ENCODE data around the gene GPSM1.

The GPSM1 gene

GRCh38 chr9:136365775-136366222 is 38.5 kb downstream of the GPSM1 start:
- no peak for TF ChIP-seq CTCF (IDR thresholded peaks at IDR 0.05; ENCODE audit: insufficient read depth, low read length, poor library complexity, severe bottlenecking)
- DNase-seq (ENCODE audit: extremely low read depth, insufficient read length): no peak
- H3K36me3 ChIP-seq (ENCODE audit: control insufficient read depth, insufficient read depth, low read length): no peaks in the 10 kb centered on the region; the same call in 1 of the 2 replicates

DNA sequence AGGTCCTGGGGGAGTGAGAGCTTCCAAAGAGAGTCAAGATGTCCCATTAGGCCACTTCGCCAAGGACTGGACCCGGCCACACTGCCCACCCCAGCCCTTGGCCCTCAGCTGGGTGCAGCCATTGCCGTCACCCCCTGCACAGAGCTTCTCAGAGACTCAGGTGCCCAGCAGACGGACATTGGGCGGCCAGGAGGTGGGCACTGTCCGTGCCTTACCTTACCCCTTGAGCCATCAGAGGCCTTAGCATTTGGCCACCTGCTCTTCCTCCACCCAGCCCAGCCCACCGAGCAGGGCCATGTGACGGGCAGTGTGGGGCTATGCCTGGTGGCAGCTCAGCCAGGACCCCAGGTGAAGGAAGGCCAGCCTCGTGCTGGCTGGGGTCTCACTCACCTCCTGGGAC is 39.5 kb downstream of the GPSM1 start:
- no peaks in the 10 kb centered on the region for H3K27me3 ChIP-seq (replicated peaks; ENCODE audit: control insufficient read depth, insufficient read depth, low read length)
- DNase-seq (ENCODE audit: extremely low read depth, insufficient read length): no peak
- H3K36me3 ChIP-seq (ENCODE audit: control insufficient read depth, insufficient read depth, low read length): no peaks in the 10 kb centered on the region; the same call in 1 of the 2 replicates
- no peak for TF ChIP-seq CTCF (IDR thresholded peaks at IDR 0.05; ENCODE audit: insufficient read depth, low read length, poor library complexity, severe bottlenecking)
- H3K4me3 ChIP-seq (replicated peaks; ENCODE audit: low read depth, low read length): no peak overlapping the region

More at GRCh38 chr9:136365775-136366222, 38.5 kb downstream of the GPSM1 start:
- no peak overlapping the region for H3K4me3 ChIP-seq (replicated peaks; ENCODE audit: low read depth, low read length)
- no peaks in the 10 kb centered on the region for H3K27me3 ChIP-seq (replicated peaks; ENCODE audit: control insufficient read depth, insufficient read depth, low read length)

GRCh38 chr9:136367296-136368145 is 40.2 kb downstream of the GPSM1 start:
- TF ChIP-seq CTCF (IDR thresholded peaks at IDR 0.05; ENCODE audit: insufficient read depth, low read length, poor library complexity, severe bottlenecking): no peak
- Histone ChIP-seq H3K4me3 (replicated peaks; ENCODE audit: low read depth, low read length) (no peak overlapping the region), H3K36me3 (ENCODE audit: control insufficient read depth, insufficient read depth, low read length) (no peaks in the 10 kb centered on the region; the same call in 1 of the 2 replicates), H3K27me3 (replicated peaks; ENCODE audit: control insufficient read depth, insufficient read depth, low read length) (no peaks in the 10 kb centered on the region)
- no peak for DNase-seq (ENCODE audit: extremely low read depth, insufficient read length)

- Histone ChIP-seq H3K27me3 (replicated peaks; ENCODE audit: control insufficient read depth, insufficient read depth, low read length) (no peaks in the 10 kb centered on the region), H3K4me3 (replicated peaks; ENCODE audit: low read depth, low read length) (no peak overlapping the region), H3K36me3 (ENCODE audit: control insufficient read depth, insufficient read depth, low read length) (no peaks in the 10 kb centered on the region; the same call in 1 of the 2 replicates)
- TF ChIP-seq CTCF (IDR thresholded peaks at IDR 0.05; ENCODE audit: insufficient read depth, low read length, poor library complexity, severe bottlenecking): no peak
- DNase-seq (ENCODE audit: extremely low read depth, insufficient read length): no peak
Observed at GRCh38 chr9:136368190-136368589, 40.9 kb downstream of the GPSM1 start.

- H3K27me3 ChIP-seq (replicated peaks; ENCODE audit: control insufficient read depth, insufficient read depth, low read length): no peaks in the 10 kb centered on the region
- DNase-seq (ENCODE audit: extremely low read depth, insufficient read length): no peak
- no peaks in the 10 kb centered on the region; the same call in 1 of the 2 replicates for H3K36me3 ChIP-seq (ENCODE audit: control insufficient read depth, insufficient read depth, low read length)
- TF ChIP-seq CTCF (IDR thresholded peaks at IDR 0.05; ENCODE audit: insufficient read depth, low read length, poor library complexity, severe bottlenecking): no peak
- no peak overlapping the region for H3K4me3 ChIP-seq (replicated peaks; ENCODE audit: low read depth, low read length)
Observed at GRCh38 chr9:136370037-136370436, 42.7 kb downstream of the GPSM1 start.

All from GM06990 (cell line).